Caco-2 (cell line): ENCODE data around the gene SHISA8. TPM values are rescaled to one million over a fixed set of nuclear protein-coding genes. Genes with fewer than 3 reads are reported as not detected.

Experiments used
- BruUV-seq: library from RNA; stranded (reverse); fragments of 400-500 nt; replicated peaks from 2 replicates; lab custom pipeline; 2021; lab: Mats Ljungman, UMichigan
- CTCF ChIA-PET: fragments of 300-600 bp; sonication (Branson Sonifier 250); formaldehyde crosslinking; loops from one replicate; lab custom pipeline; 2022; ENCODE audit warnings: antibody characterized with exemption; lab: Charles Lee
- POLR2A ChIA-PET: fragments of 300-600 bp; sonication (Branson Sonifier 250); formaldehyde crosslinking; loops from one replicate; lab custom pipeline; 2022; ENCODE audit warnings: antibody characterized with exemption; lab: Charles Lee
- DNase-seq, 2 experiments: peaks; one replicate each; pipeline versions ENCODE4 v3.0.0 to v3.0.0-alpha.2; 2020 to 2022
- H3K27me3 ChIP-seq: replicated peaks from 2 replicates; pipeline ENCODE4 v1.6.0; 2011; ENCODE audit warnings: low read length; ENCODE audit not compliant: control insufficient read depth, insufficient read depth
- H3K36me3 ChIP-seq: 2 replicates; pipeline ENCODE4 v1.5.1; 2011; ENCODE audit warnings: low read length; ENCODE audit not compliant: control insufficient read depth, insufficient read depth
- H3K4me1 ChIP-seq: fragments of 250-450 bp; sonication (Bioruptor Pico); 2 replicates; pipeline ENCODE4 v1.5.1; 2020; ENCODE audit warnings: mild to moderate bottlenecking
- H3K4me3 ChIP-seq: 2 replicates; pipeline ENCODE4 v1.5.1; 2011; ENCODE audit warnings: low read depth, mild to moderate bottlenecking, control low read depth, low read length
- H3K9me3 ChIP-seq: fragments of 250-450 bp; sonication (Bioruptor Pico); 2 replicates; pipeline ENCODE4 v1.5.1; 2020; ENCODE audit warnings: mild to moderate bottlenecking, moderate library complexity
- H3K27ac Mint-ChIP-seq: one replicate; pipeline ENCODE4 v1.8.0; 2022; ENCODE audit warnings: mixed read lengths; ENCODE audit not compliant: unreplicated experiment
- H3K27me3 Mint-ChIP-seq: one replicate; pipeline ENCODE4 v1.8.0; 2022; ENCODE audit warnings: mixed read lengths; ENCODE audit not compliant: insufficient read depth, unreplicated experiment
- H3K36me3 Mint-ChIP-seq: one replicate; pipeline ENCODE4 v1.8.0; 2022; ENCODE audit warnings: mild to moderate bottlenecking, mixed read lengths; ENCODE audit not compliant: insufficient read depth, unreplicated experiment
- H3K4me1 Mint-ChIP-seq: one replicate; pipeline ENCODE4 v1.8.0; 2022; ENCODE audit warnings: low read depth, mixed read lengths; ENCODE audit not compliant: unreplicated experiment
- H3K4me3 Mint-ChIP-seq: one replicate; pipeline ENCODE4 v1.8.0; 2022; ENCODE audit warnings: mild to moderate bottlenecking, moderate library complexity, mixed read lengths; ENCODE audit not compliant: unreplicated experiment
- H3K9me3 Mint-ChIP-seq: one replicate; pipeline ENCODE4 v1.8.0; 2022; ENCODE audit warnings: mixed read lengths; ENCODE audit not compliant: unreplicated experiment
- intact Hi-C: fragments of 100-400 bp; cut with micrococcal nuclease; formaldehyde crosslinking; loops from one replicate; pipeline ENCODE4 v1.10.0; 2022; ENCODE audit not compliant: unreplicated experiment
- total RNA-seq: library from RNA; stranded (reverse); gene quantifications from 2 replicates; pipeline ENCODE4 v1.2.3, GENCODE V29; 2022
- TF ChIP-seq, protein P1 (sequence below), 2 experiments: fragments of 200-600 bp in 1 of 2; IDR thresholded peaks; 1 replicate in 1 of 2; 2 replicates in 1 of 2; pipeline versions ENCODE4 v1.5.1 to v1.8.0; 2011 to 2022; ENCODE audit warnings: antibody characterized with exemption in 1 of 2, control low read depth in 1 of 2, inconsistent platforms in 1 of 2, low read depth in 1 of 2, low read length in 1 of 2, mild to moderate bottlenecking in 1 of 2, moderate library complexity in 1 of 2; ENCODE audit not compliant: insufficient read depth in 1 of 2, severe bottlenecking in 1 of 2, unreplicated experiment in 1 of 2

The SHISA8 gene
- total RNA-seq, 1 experiment from 2014 or later = 1.4 TPM

DNA sequence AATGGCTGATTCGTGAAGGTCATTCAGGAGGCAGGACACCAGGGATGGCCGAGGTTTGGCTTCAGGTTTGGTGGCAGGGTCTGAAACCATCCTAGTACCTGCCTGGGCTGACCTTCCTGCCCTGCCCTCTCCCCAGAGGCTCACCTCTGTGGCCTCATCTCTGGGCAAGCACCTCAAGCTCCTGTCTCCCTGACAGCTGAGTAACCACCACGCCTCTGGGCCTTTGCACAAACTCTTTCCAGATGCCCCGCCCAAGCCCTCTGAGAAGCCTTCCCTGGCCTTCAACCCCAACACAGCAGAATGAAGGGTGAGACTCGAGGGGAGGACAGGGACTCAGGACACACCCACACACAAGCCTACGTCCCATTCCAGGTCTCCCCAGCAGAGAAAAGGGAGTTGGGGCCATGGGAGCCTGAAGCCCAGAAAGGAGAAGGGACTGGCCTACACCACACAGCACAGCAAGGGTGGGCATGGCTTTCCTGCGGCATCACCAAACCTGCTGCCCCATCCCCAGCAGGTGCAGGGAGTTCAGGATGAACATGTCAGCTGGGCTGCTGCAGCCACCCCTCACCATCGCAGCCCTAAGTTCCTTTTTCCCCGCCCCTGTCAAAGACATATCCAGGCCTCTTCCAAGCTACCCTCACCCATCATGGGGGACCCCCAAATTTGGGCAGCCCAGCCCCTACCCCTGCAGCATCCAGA lies 2.4 kb downstream of the SHISA8 start:
- TF ChIP-seq, protein P1, sequence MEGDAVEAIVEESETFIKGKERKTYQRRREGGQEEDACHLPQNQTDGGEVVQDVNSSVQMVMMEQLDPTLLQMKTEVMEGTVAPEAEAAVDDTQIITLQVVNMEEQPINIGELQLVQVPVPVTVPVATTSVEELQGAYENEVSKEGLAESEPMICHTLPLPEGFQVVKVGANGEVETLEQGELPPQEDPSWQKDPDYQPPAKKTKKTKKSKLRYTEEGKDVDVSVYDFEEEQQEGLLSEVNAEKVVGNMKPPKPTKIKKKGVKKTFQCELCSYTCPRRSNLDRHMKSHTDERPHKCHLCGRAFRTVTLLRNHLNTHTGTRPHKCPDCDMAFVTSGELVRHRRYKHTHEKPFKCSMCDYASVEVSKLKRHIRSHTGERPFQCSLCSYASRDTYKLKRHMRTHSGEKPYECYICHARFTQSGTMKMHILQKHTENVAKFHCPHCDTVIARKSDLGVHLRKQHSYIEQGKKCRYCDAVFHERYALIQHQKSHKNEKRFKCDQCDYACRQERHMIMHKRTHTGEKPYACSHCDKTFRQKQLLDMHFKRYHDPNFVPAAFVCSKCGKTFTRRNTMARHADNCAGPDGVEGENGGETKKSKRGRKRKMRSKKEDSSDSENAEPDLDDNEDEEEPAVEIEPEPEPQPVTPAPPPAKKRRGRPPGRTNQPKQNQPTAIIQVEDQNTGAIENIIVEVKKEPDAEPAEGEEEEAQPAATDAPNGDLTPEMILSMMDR (IDR thresholded peaks at IDR 0.05; ENCODE audit: insufficient read depth in 1 of 2, low read depth in 1 of 2, low read length in 1 of 2, severe bottlenecking in 1 of 2, unreplicated experiment in 1 of 2) = no peak
- POLR2A ChIA-PET = no interaction called here

DNA sequence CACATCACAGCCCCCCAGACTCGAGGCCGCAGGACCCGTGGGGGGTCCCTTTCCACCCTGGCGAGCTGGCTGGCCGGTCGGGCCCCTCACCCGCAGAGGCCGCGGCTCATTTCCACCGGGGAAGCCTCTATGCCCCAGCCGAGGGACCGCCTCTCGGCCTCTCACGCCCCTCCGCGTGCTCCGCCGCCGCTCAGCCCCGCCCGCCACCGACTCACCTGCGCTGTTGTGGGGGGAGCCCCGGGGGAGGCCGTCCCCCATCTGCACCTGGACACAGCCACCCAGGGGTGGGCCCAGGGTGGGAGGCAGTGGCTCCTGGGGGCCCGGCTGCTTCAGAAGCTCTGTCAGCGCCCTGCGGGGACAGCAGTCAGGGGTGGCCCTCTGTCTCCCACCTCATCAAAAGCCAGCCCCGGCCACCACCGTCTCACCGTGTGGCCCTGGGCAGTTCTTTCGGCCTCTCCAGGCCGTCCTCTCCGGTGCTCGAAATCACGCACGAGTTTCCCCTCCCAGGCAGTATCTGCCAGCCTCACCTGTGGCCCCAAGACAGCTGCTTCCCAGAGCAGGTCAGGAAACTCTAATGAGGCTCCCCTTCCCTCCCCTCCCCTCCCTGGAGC lies 3.8 kb downstream of the SHISA8 start:
- peak overlapping the region; percentile 69 for H3K4me3 Mint-ChIP-seq
- intact Hi-C loops = no loop called here
- no TSS peak for BruUV-seq
- Histone ChIP-seq H3K4me1 (no peaks in the 10 kb centered on the region), H3K4me3 (peak overlapping the region; percentile 37), H3K9me3 (no peaks in the 10 kb centered on the region), H3K36me3 (no peaks in the 10 kb centered on the region), H3K27me3 (no peaks in the 10 kb centered on the region; the same call in 1 of the 2 replicates)
- ChIA-PET CTCF (interaction anchor here (1.1 to 2.8 kb wide), 2 partner anchors 14 to 26 kb away, joined by 3 to 13 read pairs; no protein-coding TSS in a partner anchor), POLR2A (no interaction called here)
- peaks cover 14% of the 10 kb centered on the region for H3K27me3 Mint-ChIP-seq
- peaks cover 7% of the 10 kb centered on the region for H3K4me1 Mint-ChIP-seq
- H3K36me3 Mint-ChIP-seq = peaks cover 42% of the 10 kb centered on the region
- no peaks in the 10 kb centered on the region for H3K9me3 Mint-ChIP-seq
- TF ChIP-seq, protein P1 (IDR thresholded peaks at IDR 0.05; ENCODE audit: insufficient read depth in 1 of 2, low read depth in 1 of 2, low read length in 1 of 2, severe bottlenecking in 1 of 2, unreplicated experiment in 1 of 2) = no peak
- no peak overlapping the region for H3K27ac Mint-ChIP-seq
- DNase-seq = peak in 1 of 2 experiments; percentile 30

More for the DNA sequence above, 2.4 kb downstream of the SHISA8 start:
- Histone ChIP-seq H3K9me3 (no peaks in the 10 kb centered on the region), H3K4me3 (no peak overlapping the region), H3K4me1 (no peaks in the 10 kb centered on the region), H3K36me3 (no peaks in the 10 kb centered on the region), H3K27me3 (no peaks in the 10 kb centered on the region; the same call in 1 of the 2 replicates)
- peaks cover 22% of the 10 kb centered on the region for H3K27me3 Mint-ChIP-seq
- peak in 1 of 2 experiments; percentile 27 for DNase-seq
- intact Hi-C loops = no loop called here
- CTCF ChIA-PET = interaction anchor here (1.1 to 2.8 kb wide), 2 partner anchors 13 to 27 kb away, joined by 3 to 13 read pairs; no protein-coding TSS in a partner anchor
- H3K36me3 Mint-ChIP-seq = peaks cover 29% of the 10 kb centered on the region
- no peak overlapping the region for H3K27ac Mint-ChIP-seq
- H3K4me3 Mint-ChIP-seq = peak overlapping the region; percentile 31
- no TSS peak for BruUV-seq
- no peaks in the 10 kb centered on the region for H3K9me3 Mint-ChIP-seq
- H3K4me1 Mint-ChIP-seq = peaks cover 7% of the 10 kb centered on the region
